Activated B cell treated with CpG ODN at 0.5 μM for 24 hours (primary cell): ENCODE measurements around the gene VGLL4. TPM values are rescaled to one million over a fixed set of nuclear protein-coding genes. Genes with fewer than 3 reads are reported as not detected.

ENCODE experiments used
- ATAC-seq: fragments of 200-7000 bp; cut with Tn5 transposase; one replicate; pipeline ENCODE4 v1.10.0; 2021; ENCODE audit warnings: low read depth, mild to moderate bottlenecking, moderate library complexity
- CTCF ChIA-PET: fragments of 350-600 bp; sonication (Branson Sonifier 250); formaldehyde crosslinking; loops from one replicate; lab custom pipeline; 2021; ENCODE audit warnings: antibody characterized with exemption; lab: Charles Lee
- POLR2A ChIA-PET: fragments of 350-600 bp; sonication (Branson Sonifier 250); formaldehyde crosslinking; loops from one replicate; lab custom pipeline; 2021; ENCODE audit warnings: antibody characterized with exemption; lab: Charles Lee
- DNase-seq: peaks from one replicate; pipeline ENCODE4 v3.0.0; 2022
- H3K27ac Mint-ChIP-seq: one replicate; pipeline ENCODE4 v1.8.0; 2020; ENCODE audit warnings: mixed read lengths
- H3K27me3 Mint-ChIP-seq: one replicate; pipeline ENCODE4 v1.8.0; 2021; ENCODE audit warnings: mixed read lengths
- H3K36me3 Mint-ChIP-seq: one replicate; pipeline ENCODE4 v1.8.0; 2021; ENCODE audit warnings: low read depth, mixed read lengths
- H3K4me1 Mint-ChIP-seq: one replicate; pipeline ENCODE4 v1.8.0; 2021; ENCODE audit warnings: mixed read lengths
- H3K4me3 Mint-ChIP-seq: one replicate; pipeline ENCODE4 v1.8.0; 2020; ENCODE audit warnings: mild to moderate bottlenecking, mixed read lengths
- H3K9me3 Mint-ChIP-seq: one replicate; pipeline ENCODE4 v1.8.0; 2020; ENCODE audit warnings: mixed read lengths
- CTCF ChIP-seq: fragments of 200-600 bp; IDR thresholded peaks from one replicate; pipeline ENCODE4 v1.8.0; 2022; ENCODE audit warnings: antibody characterized with exemption, mild to moderate bottlenecking
- intact Hi-C: fragments of 100-400 bp; cut with micrococcal nuclease; formaldehyde crosslinking; loops from one replicate; pipeline ENCODE4 v1.15.1; 2024
- total RNA-seq: library from RNA; stranded (reverse); gene quantifications from 2 replicates; pipeline ENCODE4 v1.2.3, GENCODE V29; 2022

VGLL4 gene
- total RNA-seq, 1 donor from 2014 or later = 19.3 TPM

GRCh38 chr3:11668243-11669235 is 24.8 kb upstream of the VGLL4 start:
- Mint-ChIP-seq H3K4me1 (peaks cover 22% of the 10 kb centered on the region), H3K36me3 (no peaks in the 10 kb centered on the region), H3K4me3 (no peak overlapping the region), H3K9me3 (no peaks in the 10 kb centered on the region), H3K27me3 (no peaks in the 10 kb centered on the region), H3K27ac (no peak overlapping the region)
- ATAC-seq = no peak
- ChIA-PET POLR2A (no interaction called here), CTCF (no interaction called here)
- TF ChIP-seq CTCF = no peak
- no peak for DNase-seq
- intact Hi-C loops = no loop called here

DNA sequence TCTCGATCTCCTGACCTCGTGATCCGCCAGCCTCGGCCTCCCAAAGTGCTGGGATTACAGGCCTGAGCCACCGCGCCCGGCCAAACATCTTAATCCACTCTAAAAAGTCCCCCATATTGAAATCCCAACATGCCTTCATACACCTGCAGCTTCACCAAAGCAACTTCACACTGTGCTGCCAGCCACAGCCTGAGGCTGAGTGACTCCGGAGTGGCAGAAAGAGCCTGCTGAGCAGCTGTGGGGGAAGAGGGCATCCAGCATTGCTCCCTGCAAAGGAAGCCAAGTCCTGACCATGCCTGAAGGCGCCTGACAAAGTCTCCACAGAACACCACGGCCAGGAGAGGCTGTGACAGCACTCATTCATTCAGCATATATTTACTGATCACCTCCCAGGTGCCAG is 21.6 kb upstream of the VGLL4 start:
- POLR2A ChIA-PET = no interaction called here
- Mint-ChIP-seq H3K4me3 (no peak overlapping the region), H3K27me3 (no peaks in the 10 kb centered on the region), H3K36me3 (no peaks in the 10 kb centered on the region), H3K9me3 (no peaks in the 10 kb centered on the region), H3K4me1 (peaks cover 1% of the 10 kb centered on the region), H3K27ac (no peak overlapping the region)
- no peak for DNase-seq
- no peak for TF ChIP-seq CTCF
- CTCF ChIA-PET = no interaction called here
- intact Hi-C loops = no loop called here
- ATAC-seq = no peak

GRCh38 chr3:11662392-11662990 is 18.8 kb upstream of the VGLL4 start:
- H3K9me3 Mint-ChIP-seq = no peaks in the 10 kb centered on the region
- ATAC-seq = no peak
- POLR2A ChIA-PET = interaction anchor here (0.6 kb wide), 1 partner anchor 88 kb away, joined by 3 read pairs; no protein-coding TSS in a partner anchor
- no peak for TF ChIP-seq CTCF
- H3K27ac Mint-ChIP-seq = no peak overlapping the region
- no peak overlapping the region for H3K4me3 Mint-ChIP-seq
- peaks cover 1% of the 10 kb centered on the region for H3K4me1 Mint-ChIP-seq
- H3K36me3 Mint-ChIP-seq = no peaks in the 10 kb centered on the region
- CTCF ChIA-PET = interaction anchor here (0.7 kb wide), 1 partner anchor 11 kb away, joined by 3 read pairs; no protein-coding TSS in a partner anchor
- no peaks in the 10 kb centered on the region for H3K27me3 Mint-ChIP-seq
- DNase-seq = no peak
- intact Hi-C loops = no loop called here

DNA sequence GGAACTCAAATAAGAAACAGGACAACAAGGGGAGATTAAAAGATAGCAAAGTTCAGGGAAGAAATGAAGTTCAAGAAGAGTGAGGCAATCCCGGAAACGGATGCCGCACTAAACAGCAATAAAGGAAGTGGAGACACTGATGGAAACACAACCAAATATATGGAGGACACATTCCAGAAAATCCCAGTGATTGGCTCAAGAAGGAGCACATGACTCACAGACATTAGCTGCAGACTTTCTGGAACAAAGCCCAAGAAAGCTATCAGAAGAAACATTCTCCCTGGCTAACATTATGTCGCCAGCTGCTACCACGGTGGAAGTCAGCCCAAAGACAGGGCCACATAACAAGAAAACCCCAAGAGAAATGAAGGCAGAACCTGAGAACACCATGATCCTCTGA is 18.1 kb upstream of the VGLL4 start:
- Mint-ChIP-seq H3K27ac (no peak overlapping the region), H3K4me3 (no peak overlapping the region), H3K36me3 (no peaks in the 10 kb centered on the region), H3K9me3 (no peaks in the 10 kb centered on the region), H3K27me3 (no peaks in the 10 kb centered on the region), H3K4me1 (no peaks in the 10 kb centered on the region)
- DNase-seq (no peak), ATAC-seq (no peak)
- no peak for TF ChIP-seq CTCF
- POLR2A ChIA-PET = no interaction called here
- intact Hi-C loops = no loop called here
- CTCF ChIA-PET = interaction anchor here (0.7 kb wide), 1 partner anchor 11 kb away, joined by 3 read pairs; no protein-coding TSS in a partner anchor
